ENCODE measurements around the gene PSTPIP1.
A peak's percentile ranks its signal among the peaks of the same experiment; 100 is the strongest.

The PSTPIP1 gene

DNA sequence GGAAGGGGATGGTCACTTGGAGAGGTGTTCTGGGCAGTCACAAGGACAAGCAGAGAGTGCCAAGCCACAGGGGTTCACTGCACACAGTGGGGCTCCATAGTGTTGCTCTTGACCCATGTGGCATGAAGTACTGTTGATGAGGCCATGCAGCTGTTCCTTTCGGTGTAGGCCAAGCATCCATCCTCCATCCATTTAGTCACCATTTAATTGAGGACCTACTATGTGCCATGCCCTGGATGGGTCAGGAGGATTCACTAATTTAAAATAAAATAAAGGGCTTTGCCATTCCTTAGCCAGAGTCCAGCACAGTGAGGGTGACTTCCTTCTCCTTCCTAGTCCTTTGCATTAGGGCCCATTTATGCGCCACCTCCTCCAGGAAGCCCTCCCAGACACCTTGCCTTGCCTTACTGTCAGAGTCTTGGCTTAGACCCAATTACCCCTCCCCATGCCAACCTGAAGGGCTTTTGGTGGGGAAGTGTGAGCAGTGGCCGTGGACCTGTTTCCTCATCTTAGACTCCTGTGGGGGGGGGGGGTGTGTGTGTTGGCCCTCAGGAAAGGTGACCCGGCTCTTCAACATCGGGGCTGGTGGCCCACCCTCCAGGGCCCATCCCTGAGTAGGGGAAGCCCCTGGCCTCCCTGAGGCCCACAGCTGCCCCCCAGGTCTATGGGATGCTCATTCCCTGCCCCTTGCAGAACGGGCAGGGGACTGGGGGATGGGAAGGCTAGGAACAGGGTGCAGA, 25.6 kb downstream of the PSTPIP1 start:
- DNase-seq: no peak

DNA sequence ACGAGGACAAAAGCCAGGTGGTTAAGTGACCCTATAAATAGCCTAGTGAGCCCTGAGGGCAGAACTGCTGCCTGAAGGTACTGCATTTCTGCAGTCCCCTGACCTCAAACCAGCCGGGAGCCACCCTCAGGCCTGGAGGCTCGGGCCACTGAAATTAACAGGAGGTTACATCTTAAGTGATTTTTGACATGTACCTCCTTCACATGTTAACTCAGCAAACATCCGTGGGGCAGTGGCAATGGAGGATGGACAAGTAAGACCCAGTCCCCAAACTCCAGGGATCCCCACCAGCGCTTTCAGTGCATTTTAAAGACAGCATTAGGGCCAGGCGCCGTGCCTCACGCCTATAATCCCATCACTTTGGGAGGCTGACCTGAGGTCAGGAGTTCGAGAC, 26.2 kb downstream of the PSTPIP1 start:
- no peak for DNase-seq

DNA sequence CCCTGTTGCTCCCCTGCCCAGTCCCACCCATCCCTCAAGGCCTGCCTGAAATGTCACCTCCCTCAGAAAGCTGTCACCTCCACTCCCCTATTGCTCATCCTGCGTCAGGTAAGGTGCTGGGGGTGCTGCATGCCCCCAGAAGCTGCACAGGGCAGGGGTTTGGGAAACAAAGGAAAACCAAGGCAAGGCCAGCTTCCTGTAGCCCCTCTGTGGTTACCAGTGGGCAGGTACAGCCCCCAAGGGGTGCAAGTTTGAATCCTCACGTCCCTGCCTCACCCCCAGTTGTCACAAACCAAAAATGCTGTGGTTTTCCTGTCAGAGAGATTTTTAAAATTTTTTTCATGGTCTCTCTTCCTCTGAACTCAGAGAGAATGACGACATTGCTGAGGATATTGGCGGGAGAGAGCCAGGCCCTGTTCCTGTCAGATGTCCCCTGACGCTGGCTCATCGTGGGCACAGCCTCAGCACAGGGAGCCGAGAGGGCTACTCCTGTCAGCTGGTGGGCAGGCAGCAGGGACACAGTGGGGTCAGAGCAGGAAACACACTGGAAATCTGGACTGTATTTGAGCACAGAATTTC, 27.0 kb downstream of the PSTPIP1 start:
- DNase-seq: no peak

DNA sequence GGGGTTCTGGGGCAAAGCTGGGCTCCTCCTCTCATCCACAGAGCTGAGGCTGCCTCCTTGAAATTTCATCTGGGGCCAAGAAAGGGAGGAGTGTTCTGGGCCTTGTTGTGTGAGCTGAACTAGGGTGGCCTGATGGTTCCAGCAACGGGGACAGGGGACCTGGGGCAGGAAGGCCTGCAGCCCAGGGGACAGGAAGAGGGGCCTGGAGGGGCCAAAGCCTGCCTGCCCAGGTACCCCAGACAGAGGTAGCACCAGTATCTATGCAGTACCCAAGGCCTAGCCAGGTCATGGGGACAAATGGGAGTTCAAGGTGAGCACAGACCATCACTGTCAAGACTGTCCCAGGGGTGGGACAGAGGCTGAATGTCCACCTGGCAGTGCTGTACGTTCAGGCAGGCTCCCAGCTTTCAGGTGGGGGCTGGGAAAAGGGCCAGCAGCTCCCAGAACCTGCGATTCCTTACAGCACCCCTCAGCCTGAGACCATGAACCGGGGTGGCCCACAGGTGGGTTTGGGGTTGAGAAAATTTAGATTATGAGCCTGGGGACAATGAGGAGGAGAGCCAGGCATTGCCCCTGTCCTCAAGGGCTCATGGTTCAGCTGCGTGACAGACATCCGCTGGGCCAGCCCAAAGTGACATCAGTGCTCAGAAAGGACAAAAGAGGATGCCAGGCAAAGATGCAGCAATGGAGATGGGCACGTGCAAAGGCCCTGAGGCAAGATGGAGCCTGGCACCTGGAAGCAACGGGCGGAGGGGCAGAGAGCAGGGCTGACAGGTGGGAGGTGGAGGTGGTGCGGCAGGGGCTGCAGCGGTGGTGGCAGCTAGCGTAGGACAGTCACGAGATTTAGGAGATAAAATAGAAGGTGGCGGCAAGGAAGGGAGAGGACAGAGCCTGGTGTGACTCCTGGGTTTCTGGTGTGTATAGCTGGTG, 28.0 kb downstream of the PSTPIP1 start:
- no peak for DNase-seq

DNA sequence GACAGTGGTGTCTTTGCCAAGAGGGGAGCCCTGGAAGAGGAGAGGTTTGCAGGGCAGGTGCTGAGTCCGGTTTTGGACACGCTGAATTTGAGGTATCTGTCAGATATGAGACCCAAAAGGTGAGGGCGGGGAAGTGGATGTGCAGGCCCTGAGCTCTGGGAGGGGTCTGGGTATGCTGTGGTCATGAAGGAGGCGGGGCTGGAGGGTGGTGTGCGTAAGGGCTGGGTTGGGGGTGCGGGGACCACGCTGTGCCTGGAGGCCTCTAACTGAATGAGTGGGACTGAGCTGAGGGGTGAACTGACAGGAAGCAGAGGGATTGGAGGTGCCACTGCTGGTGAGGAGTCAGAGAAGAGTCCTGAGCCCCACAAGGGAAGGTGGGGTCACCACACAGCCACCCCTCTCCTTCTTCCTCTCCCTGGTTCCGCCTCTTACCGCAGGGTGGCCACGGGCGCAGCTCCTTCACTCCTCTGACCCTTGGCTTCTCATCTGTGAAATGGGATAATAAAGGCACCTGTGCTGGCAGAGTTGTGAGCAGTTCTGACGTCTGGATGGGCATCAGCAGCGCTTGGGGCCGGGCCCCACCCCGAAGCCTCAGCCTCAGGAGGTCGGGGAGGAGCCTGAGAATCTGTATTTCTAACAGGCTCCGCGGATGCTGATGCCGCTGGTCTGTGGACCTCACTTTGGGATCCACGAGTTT, 28.8 kb downstream of the PSTPIP1 start:
- DNase-seq: no peak

DNA sequence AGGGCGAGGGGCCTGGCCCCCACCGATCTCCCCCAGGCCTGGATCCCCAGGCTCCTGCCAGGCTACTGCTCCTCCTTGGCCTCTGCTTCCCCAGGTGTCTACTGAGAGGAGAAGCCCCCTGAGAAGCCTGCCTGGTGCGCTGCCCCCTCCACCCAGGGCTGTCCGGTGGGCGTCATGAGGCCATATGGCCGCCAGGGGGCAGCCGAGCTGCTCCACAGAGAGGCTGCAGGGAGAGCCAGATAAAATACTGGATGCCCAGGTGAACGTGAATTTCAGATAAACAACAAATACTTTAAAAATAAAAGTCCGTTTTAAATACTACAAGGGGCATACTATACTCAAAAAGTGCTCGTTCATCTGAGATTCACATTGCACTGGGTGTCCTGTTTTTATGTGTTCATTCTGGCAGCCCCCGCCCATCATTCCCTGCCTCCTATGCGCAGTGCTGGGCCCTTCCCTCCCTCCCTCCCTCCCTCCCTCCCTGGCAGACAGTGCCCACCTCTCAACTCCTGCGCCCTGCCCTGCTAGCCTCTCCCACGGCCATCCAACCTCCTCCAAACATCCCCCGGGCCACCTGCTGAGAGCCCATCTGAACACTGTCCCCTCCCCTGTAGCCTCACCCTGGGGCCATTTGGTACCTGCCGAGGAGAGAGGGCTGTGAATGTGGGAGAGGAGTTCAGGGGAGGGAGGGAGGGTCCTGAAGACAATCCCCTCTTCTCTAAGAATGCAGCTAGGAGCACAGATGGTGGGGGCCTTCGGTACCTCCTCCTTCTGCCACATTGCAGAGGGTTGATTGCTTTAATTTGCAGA, 29.6 kb downstream of the PSTPIP1 start:
- DNase-seq: peak in 1 of 2 experiments; percentile 26

DNA sequence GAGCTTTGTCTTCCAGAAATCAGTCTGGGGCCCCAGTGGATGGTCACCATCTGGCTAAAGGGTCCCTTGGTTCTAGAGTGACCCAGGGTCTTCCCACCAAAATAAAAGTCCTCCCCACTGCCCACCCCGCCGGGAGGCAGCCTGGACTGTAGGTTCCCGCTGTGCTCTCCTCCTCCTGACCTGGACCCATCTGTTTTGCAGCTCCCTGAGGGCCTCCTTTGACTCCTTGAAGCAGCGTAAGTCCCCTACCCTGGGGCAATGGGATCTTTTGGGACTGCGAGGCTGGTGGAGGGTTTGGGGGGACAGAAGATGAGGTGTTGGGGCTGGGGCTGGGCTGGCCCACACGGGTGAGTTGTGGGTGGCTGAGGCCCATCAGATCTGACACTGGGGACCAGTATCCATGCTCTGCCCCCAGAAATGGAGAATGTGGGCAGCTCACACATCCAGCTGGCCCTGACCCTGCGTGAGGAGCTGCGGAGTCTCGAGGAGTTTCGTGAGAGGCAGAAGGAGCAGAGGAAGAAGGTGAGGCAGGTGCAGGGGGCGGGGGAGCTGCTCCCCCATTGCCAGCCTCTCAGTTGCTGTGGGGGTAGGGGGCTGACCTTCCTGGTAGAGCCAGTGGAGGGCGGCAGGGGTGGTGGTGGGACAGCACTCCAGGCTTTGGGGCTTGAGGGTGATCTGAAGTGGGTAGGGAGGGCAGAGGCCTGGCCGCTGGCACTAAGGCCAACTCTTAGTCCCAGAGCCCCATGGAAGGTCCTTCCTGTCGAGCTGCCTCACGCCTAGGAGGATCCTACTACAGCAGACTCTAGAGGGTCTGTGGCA, 30.4 kb downstream of the PSTPIP1 start:
- DNase-seq: no peak

DNA sequence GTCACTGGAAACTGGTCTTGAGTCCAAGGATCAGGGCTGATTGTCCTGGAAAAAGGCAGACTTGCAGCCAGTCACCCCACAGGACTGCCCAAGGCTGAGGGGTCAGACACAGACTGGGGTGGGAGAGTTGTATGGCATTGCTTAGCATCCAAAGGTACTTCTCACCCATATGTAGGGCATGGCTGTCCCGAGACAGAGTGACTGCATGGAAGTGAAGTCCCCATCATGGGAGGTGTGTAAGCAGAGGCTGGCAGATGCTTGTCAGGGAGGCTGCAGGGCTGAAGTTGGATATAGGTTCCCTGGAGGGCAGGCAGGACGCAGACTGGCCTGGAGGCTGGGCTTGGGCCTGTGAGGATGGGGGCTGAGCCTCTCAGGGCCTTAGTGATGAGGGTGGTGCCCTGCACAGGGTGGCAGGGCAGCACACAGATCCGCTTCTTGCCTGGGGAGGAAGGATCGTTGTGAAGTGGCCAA, 31.1 kb downstream of the PSTPIP1 start:
- DNase-seq: no peak

DNA sequence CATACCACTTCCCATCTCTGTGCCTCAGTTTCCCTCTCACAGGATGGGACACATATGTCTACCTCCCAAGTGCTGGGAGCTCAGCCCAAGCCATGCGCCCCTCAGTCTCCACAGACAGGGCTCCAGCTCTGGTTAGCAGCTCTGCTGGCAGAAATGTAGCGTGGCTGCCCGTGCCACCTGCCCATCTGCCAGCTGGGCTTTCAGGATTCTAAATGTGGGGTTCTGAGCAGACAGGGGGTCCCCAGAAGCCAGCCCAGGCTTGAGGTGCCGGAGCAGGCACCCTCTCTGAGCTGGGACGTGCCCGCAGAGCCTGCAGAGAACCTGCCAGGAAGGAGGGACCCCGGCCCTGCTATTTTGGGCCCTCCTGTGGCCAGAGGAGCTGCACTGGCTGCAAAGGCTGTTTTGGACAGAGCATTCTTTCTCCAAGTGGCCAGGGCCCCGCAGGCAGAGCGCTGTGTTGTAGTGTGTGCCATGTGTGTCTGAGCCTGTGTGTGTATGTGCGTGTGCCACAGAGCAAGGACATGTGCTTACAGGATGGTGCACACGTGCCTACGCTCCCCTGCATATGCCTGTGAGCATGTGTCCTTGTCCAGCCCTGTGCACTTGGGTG, 31.7 kb downstream of the PSTPIP1 start:
- DNase-seq: no peak

DNA sequence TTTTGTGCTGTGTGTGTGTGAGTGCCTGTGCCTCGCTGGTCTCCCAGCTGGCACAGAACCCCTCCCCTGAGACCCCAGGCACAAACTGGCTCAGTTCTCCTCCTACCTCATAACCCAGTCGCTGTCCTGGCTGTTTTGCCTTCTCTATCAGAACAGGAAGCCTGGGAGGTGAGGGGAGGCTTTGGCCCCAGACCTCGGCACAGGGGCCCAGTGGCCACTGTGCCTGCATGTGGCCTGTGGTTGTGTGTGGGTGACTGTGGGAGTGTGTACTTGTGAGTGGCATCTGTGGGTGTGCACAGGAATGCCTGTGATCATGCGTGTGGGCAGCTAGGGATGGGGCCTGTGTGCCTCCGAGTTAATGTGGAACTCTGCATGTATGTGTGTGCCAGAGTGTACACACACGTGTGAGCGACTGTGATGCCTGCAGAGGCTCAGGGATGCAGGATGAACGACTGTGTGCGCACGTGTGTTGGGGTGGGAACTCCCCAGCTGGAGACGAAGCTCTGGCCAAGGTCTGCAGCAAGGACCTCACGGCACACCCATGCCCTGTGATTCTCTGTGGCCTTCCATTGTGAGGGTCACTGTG, 32.3 kb downstream of the PSTPIP1 start:
- no peak for DNase-seq

DNA sequence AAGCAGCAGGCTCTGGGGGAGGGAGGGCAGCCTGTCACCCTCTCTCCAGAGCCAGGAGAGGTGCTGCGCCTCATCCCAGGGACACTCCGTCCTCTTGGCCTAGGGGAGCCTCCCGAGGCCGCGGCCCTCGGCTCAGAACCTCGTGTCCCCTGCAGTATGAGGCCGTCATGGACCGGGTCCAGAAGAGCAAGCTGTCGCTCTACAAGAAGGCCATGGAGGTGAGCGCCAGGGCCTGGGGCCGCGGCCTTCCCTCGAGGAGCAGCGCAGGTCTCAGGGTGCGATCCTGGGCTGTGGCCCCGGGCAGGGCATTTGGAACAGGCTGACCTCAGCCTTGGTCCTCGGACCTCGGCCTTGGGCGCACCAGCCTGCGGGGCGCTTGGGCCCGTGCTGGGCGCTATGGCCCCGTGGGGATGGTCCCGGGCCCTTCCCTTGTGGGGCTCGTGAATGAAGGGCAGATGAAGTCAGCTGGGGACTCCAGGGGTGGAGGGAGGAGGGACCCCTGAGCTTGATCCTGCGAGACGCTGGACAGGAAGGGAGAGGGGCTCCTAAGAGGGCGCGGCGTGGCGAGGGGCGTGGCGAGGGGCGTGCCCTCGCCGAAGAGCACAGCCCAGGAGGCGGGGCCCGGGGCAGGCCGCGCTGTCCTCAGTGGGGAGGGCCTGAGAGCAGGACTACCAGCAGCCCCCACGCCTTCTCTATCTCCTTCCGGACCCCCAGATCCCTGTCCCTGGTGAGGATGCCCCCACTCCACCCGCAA, 32.9 kb downstream of the PSTPIP1 start:
- no peak for DNase-seq

DNA sequence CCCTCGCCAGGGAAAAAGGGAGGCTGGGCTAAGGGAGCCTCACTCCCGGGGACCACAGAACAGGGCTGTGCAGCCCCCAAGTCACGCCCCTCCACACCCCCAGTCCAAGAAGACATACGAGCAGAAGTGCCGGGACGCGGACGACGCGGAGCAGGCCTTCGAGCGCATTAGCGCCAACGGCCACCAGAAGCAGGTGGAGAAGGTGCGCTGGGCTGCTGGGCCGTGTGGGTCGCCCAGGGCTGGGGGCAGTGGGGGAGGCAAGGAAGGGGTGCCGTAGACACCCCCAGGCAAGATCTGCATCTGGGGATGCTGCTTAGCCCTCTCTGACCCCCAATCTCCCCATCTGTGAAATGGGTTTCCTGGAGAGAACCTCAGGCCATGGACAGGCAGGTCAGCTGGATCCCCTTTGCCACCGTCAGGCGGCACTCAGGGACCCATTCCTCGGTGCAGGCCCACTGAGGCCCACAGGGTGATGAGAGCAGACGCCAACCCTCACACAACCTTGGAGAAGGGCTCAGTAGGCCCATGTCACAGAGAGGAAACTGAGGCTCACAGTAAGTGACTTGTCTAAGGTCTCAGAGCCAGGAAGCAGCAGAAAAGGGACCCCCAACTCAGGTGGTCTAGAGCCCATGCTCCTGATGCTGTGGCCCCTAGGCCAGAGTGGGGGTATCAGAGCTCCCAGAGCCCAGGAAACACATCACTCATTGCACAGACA, 33.7 kb downstream of the PSTPIP1 start:
- no peak for DNase-seq

DNA sequence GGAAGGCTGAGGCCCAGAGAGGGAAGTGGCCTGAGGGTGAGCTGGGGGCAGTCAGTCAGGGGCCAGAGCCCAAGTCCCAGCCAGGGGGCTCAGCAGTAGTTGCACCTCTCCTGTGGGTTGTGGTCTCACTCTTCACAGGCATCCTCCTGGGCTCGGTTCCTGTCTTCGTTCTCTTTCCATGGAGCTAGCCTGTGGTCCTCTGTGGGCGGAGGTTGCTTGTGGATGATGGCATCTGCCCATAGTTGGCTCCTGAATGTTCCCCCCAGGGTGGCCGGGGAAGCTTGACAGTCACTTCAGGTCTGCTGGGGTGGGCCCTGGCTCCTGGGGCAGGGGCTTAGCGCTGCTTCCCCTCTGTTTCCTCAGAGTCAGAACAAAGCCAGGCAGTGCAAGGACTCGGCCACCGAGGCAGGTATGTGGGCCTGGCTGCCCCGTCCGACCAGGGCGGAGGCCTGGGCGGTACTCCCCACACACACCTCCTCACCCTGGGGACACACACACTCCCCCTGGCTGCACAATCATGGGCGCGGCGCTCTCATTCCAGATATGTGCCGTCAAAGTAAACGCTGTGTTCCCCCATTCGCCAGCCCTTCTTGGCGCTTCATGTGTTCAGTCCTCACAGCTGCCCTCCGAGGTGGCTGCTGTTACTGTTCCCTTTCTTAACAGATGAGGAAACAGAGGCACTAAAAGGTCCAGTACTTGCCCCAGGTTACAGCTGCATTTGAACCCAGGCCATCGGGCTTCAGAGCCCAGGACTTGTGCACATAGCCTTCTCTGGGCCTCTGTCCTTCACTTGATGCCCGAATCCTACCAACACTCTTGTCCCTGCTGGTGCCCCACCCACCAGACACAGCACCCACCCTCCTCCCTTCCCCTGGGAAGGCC, 34.5 kb downstream of the PSTPIP1 start:
- no peak for DNase-seq

DNA sequence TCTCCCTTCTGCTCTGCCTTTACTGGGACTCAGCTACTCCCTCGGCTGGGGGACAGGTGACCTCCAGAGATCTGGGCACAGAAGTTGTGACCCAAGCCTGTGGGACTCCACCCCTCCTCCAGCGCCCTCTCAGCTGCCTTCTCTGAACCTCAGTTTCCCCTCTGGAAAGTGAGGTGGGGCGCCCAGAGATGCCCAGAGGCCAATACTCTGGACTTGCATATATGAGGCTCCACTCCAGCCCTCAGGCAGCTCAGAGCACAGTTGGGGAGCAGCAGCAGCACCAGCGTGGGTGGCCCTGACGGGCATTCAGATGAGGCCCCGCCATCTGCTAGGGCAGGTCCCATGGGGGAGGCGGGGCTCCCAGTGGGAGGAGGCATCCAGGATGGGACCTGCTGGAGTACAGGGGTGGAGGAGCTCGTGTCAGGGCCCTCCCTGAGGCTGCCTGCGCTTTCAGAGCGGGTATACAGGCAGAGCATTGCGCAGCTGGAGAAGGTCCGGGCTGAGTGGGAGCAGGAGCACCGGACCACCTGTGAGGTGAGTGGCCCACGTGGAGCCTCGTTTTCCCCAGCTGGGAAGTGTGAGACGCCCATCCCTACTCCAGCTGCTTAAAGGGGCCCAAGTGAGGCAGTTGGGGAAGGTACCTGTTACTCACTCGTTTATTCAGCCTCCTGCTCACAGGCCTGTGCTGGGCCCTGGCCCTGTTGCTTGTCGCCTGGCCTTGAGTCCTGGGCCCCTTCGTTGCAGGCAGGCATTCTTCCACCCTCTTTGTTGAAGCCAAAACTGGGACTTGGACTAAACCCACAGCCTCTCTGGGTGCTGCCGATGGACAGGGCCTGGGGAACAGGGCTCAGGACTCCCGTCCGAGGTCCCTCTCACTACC, 35.4 kb downstream of the PSTPIP1 start:
- no peak for DNase-seq

DNA sequence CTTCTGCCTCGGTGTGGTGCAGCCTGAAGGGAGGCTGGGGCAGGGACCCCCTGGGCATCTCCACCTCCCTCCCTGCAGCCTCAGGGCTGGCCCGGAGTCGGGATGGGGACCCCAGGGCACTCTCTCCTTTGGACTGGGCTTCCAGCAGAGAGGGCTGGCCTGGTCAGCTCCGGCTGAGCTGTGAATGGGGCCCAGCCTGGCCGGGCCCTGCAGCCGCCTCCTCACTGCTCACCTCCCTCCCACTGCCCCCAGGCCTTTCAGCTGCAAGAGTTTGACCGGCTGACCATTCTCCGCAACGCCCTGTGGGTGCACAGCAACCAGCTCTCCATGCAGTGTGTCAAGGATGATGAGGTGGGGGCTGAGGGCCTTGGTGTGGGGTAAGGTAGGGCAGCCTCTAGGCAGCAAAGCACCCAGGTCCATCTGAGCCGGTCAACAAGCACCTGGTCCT, 36.0 kb downstream of the PSTPIP1 start:
- DNase-seq: no peak

DNA sequence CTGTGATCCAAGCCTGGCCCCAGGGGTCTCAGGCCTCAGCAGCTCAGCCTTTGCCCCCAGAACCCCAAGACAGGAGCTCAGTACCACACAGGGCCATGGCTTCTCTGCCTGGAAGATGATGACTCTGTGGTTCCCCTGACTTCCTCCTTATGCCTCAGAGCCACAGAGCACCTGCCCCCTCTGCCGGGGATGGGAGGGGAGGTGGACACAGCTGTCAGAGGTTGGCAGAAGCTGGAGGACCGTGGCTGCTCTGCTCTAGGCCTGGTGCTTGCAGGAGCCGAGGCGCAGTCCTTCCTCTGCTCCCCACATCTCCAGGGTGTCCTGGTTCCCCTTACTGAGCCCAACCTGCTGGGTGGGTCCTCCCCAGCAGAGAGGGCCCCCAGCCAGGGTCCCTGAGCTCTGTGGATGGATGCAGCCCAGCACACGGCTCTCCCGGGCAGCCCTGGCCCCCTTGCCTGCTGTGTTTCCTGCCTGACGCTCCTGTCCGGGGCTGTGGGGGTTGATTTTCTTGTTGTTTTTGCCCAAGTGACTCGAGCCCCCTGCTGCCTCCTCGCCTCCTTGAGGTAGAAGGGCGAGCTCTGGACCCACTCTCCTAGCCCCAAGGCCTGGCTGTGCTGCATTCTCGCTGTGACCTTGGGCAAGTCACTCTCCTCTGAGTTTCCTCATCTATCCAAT, 36.6 kb downstream of the PSTPIP1 start:
- no peak for DNase-seq

All from AML-193 (cell line).